Urothelium cell line (cell line): ENCODE data around the gene SRRM5.
"Not testable (repeated sequence)": the region's sequence is repeated elsewhere in the genome, so short reads cannot be mapped to it uniquely, and the experiment has no call there.

Source experiments
- DNase-seq: peaks from one replicate; pipeline ENCODE4 v3.0.0; 2011; ENCODE audit warnings: low spot score, mixed read lengths
- FAIRE-seq: peaks from 2 replicates; lab custom pipeline; 2011; peaks lifted over from hg19 to GRCh38; lab: Jason Lieb, UNC

The SRRM5 gene

DNA sequence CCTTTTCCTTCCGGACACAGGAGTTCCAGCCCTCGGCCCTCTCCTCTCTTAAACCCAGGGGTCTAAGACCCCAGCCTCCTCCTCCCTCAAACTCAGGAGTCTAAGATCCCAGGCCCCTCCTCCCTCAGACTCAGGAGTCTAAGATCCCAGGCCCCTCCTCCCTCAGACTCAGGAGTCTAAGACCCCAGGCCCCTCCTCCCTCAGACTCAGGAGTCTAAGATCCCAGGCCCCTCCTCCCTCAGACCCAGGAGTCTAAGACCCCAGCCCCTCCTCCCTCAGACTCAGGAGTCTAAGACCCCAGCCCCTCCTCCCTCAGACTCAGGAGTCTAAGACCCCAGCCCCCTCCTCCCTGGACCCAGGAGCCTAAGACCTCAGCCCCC, 23.7 kb downstream of the SRRM5 start:
- not testable (repeated sequence) for DNase-seq, FAIRE-seq

DNA sequence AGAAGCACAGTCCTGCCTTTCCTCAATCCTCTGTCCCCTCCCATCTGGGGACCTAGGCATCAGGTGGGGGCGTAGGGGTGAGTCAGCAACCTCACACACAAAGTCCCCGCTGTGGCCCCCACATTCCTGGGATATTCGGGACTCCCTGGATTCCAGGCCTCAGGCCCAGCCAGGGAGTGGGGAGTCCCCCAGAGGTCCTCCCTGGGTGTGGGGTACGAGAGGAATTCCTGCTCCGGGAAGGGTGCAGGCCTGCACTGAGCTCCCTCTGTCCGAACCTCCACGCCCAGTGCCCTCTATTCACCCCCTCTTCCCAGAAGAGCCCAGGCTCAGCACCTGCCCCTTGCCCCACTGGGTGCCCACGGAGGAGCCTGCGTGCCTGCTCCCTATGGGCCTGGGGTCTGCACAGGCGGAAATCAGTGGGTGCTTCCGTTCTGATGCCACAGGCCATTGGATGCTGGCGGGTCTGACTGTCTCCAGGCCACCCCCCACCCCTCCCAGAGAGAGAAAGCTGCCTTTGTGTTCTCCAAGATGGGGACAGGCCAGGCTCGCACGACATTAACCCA, 24.3 kb downstream of the SRRM5 start:
- DNase-seq = peak; percentile 49

DNA sequence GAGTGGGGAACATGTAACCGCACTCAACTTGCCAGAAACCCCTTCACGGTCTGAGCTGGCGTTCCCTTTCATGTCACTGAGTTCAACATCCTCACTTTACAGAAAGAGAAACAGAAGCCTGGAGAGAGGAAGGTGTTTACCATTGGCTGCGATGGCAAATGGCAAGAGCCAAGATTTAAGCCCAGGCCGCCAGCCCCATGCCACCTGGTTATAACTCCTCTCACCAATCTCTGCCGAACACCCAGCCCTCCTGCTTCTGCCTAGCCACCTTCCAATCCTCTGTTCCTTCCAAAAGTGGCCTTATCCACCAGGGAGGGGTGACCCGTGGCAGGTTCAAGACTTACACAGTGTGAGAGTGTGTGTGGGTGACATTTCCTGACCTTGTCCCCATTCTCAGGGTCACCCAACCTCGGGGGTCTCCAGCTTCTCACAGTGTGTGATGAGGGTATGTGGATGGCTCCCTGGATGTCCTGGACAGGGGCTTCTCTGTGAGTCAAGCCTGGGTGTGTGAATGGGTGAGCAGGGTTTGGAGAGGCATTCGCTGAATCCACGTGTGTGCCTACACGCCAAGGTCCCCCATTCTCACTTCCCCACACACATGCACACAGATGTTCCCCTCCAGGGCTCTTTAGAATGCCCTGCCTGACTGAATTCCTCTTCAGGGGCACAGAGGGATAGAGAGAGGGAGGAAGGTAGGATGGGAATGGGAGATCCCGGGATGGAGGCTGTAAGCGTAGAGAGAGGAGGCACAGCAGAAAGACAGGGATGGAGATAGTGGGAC, 26.5 kb downstream of the SRRM5 start:
- no peak for DNase-seq
- FAIRE-seq = no peak

More for the DNA sequence above, 24.3 kb downstream of the SRRM5 start:
- FAIRE-seq = no peak

- FAIRE-seq = no peak
- no peak for DNase-seq
Measured at GRCh38 chr19:43638995-43639518, 27.2 kb downstream of the SRRM5 start.

DNA sequence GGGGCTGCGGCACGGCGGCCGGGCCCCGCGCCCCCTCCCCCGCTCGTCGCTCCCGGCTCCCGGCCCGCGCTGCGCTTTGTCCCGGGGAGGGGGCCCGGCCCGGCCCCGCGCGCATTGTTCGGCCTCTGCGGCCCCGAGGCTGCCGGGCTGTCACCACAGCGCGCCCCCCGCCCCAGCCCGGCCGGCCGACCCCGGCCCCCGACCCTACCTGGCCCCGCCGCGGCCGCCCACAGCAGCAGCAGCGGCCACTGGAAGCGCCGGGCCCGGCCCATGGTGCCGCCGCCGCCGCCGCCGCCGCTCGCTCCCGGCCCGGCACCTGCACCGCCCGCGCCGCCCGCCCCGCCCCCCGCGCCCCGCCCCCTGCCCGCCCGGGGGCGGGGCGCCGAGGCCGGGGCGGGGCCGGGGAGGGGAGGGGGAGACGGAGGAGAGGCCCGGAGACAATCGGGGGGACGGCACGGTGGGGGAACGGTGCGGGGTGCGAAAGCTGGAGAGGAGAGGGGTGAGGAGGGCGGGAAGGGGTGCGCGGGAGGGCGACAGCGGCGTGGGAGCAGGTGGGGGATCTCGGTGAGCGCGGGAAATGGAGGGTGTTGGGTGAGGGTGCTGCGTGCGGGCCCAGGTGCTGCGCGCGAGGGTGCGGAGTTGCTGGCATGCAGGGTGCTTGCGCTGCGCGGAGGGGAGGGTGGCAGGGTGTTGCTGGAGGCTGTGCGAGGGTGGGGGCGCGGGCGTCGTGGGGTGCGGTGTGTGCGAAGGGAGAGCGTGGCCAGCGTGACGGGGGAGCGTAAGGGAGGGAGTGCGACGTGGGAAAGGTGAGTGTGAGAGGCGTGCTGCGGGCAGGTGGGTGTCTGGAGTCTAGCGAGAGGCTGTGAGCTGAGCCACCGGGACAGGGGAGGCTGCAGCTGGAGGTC, 27.9 kb downstream of the SRRM5 start, which contains the start of gene CADM4:
CADM4 (minus strand) TSS at position 332 of the 905 bp plus-strand sequence; CDS start at position 272, 60 bp downstream.
- DNase-seq = peak; percentile 70
- peak; percentile 86 for FAIRE-seq

DNA sequence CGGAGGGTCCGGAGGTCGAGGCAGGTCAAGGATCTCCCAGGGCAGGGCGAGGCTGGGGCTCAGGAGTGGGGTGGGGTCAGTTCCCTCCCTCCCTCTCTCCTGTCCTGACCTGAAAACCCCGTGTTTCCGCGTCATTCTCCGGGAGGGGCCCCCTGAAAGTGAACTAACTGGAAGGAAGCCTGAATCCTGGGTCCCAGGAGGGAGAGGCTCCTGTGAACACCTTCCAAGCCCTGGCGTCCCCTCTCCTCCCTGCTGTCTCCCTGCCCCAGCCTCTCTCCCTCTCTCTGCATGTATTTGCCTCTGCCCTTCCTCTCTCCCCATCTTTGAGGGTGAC, 28.5 kb downstream of the SRRM5 start:
- FAIRE-seq = no peak
- DNase-seq = no peak

DNA sequence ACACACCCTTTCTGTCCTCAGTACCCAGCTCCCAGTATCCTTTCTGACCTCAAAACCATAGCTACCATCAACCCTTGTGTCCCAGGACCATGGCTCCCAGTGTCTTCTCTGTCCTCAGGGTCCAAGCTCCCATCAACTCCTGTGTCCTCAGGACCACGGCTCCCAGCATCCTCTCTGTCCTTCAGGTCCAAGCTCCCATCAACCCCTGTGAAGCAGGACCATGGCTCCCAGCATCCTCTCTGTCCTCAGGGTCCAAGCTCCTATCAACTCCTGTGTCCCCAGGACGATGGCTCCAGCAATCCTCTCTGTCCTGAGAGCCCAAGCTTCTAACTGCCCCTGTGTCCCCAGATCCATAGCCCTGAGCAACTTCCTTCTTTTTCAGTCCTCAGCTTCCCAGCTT, 29.4 kb downstream of the SRRM5 start:
- DNase-seq = no peak
- FAIRE-seq = no peak

GRCh38 chr19:43642531-43642930, 30.6 kb downstream of the SRRM5 start:
- FAIRE-seq (no peak), DNase-seq (no peak)

- FAIRE-seq = no peak
- DNase-seq = no peak
Measured at GRCh38 chr19:43643326-43643725, 31.4 kb downstream of the SRRM5 start.

- FAIRE-seq = no peak
Measured at GRCh38 chr19:43644181-43644580, 32.3 kb downstream of the SRRM5 start.

DNA sequence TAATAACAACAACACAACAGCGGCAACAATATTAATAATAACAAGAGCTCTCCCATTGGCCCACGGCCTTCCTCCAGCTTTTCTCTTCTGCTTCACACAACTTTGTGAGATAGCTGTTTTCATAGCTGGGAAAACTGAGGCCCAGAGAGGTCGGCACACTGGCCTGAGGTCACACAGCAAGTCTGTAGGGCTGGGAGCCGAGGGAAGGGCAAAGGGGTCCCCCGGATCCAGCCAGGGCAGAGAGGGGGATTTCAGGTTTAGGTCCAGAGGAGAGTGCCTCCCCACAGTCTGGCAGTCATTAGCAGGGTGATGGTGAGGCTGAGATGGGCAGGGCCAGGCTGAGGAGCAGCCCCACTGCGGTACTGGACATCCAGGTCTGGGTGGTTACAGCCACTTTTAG, 36.7 kb downstream of the SRRM5 start:
- no peak for FAIRE-seq
- DNase-seq = no peak

More at GRCh38 chr19:43644181-43644580, 32.3 kb downstream of the SRRM5 start:
- no peak for DNase-seq

- no peak for FAIRE-seq
- no peak for DNase-seq
Measured at GRCh38 chr19:43649514-43649913, 37.6 kb downstream of the SRRM5 start.

DNA sequence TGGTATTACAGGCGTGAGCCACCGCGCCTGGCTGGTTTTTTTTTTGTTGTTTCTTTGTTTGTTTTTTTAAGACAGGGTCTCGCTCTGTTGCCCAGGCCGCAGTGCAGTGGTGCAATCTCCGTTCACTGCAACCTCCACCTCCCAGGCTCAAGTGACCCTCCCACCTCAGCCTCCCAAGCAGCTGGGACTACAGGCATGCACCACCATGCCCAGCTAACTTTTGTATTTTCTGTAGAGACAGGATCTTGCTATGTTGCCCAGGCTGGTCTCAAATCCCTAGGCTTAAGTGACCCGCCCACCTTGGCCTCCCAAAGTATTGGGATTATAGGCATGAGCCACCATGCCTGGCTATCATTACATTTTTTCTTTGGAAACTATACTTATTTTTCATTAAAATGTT, 38.4 kb downstream of the SRRM5 start:
- not testable (repeated sequence) for DNase-seq, FAIRE-seq

DNA sequence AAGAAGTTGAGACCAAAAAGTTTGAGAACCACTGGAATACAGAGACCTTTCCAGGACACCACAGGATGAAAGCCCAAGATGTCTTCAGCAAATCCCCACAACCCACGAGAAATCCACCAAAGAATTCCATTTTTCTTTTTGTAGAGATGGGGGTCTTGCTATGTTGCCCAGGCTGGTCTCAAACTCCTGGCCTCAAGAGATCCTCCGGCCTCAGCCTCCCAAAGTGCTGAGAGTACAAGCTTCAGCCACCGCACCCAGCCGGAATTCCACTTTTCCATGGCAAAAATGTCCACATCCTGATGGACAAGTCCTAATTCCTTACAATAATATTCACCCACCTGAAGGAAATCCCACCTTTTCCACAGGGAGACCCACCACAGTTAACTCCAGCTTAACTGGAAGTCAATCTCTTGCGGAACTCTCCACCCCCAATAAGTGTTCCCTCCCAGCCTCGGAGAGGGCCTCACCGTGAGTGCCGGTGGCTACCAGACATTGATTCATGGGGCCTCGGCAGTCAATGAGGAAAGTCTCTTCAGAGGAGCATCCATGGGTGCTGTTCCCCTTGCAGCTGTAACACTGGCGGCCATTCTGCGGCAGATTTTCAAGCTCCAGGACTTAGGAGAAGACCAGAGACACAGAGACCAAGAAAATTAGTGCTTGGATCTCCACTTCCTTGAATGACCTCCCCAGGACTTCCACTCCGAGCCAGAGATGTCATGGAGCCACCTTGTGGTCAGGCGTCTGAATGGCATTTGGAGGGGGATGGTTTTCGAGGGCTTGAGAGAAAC, 40.1 kb downstream of the SRRM5 start:
- FAIRE-seq (no peak), DNase-seq (no peak)

DNA sequence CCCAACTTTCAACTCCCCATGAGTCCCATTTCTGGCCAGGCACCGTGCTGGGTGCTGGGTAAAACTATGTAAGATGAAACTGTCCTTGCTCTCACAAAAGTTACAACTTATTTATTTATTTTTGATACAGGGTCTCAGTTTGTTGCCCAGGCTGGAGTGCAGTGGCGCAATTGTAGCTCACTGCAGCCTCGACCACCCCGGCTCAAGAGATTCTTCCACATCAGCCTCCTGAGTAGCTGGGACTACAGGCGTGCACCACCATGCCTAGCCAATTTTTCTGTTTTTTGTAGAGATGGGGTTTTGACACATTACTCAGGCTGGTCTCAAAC, 40.6 kb downstream of the SRRM5 start:
- DNase-seq (no peak), FAIRE-seq (no peak)

GRCh38 chr19:43656436-43656835, 44.5 kb downstream of the SRRM5 start:
- FAIRE-seq (no peak), DNase-seq (no peak)

DNA sequence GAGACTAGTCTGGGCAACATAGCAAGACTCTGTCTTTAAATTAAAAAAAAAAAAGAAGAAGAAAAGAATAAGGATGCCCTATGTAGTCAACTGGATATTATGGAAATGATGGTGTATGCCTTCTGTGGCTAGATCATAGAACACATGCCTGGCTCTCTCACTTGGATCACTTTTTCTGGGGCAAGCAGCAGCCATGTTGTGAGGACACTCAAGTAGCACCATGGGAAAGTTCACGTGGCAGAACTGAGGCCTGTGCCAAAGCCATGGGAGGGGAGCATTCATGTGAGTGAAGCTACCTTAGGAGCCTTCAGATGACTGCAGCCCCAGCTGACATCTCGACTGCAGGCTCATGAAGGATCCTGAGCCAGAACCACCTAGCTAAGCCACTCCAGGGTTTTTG, 46.1 kb downstream of the SRRM5 start:
- FAIRE-seq = no peak
- no peak for DNase-seq

- DNase-seq = no peak
- no peak for FAIRE-seq
Measured at GRCh38 chr19:43658494-43658893, 46.6 kb downstream of the SRRM5 start.

- DNase-seq = no peak
- FAIRE-seq = no peak
Measured at GRCh38 chr19:43660301-43660970, 48.5 kb downstream of the SRRM5 start.

GRCh38 chr19:43660971-43661360, 49.1 kb downstream of the SRRM5 start:
- no peak for FAIRE-seq
- DNase-seq = no peak
